ENCODE measurements around the gene C1orf116. TPM values are rescaled to one million over a fixed set of nuclear protein-coding genes. Genes with fewer than 3 reads are reported as not detected.
A peak's percentile ranks its signal among the peaks of the same experiment; 100 is the strongest.

Gene C1orf116
- total RNA-seq, 1 experiment from 2014 or later = 8.7 TPM

GRCh38 chr1:207027206-207027777, 5.3 kb downstream of the C1orf116 start:
- no peak for DNase-seq

GRCh38 chr1:207026104-207026534, 6.4 kb downstream of the C1orf116 start:
- H3K4me3 ChIP-seq (ENCODE audit: low read depth, low read length) = no peak overlapping the region
- peaks cover 85% of the 10 kb centered on the region for H3K4me1 ChIP-seq
- H3K9me3 ChIP-seq = no peaks in the 10 kb centered on the region
- DNase-seq = no peak
- H3K27me3 ChIP-seq (replicated peaks; ENCODE audit: control insufficient read depth, insufficient read depth, low read length) = no peaks in the 10 kb centered on the region
- BruUV-seq (replicated peaks) = no TSS peak
- TF ChIP-seq CTCF (IDR thresholded peaks at IDR 0.05; ENCODE audit: insufficient read depth in 1 of 2, low read depth in 1 of 2, low read length in 1 of 2, severe bottlenecking in 1 of 2, unreplicated experiment in 1 of 2) = no peak
- intact Hi-C loops (cut with micrococcal nuclease; ENCODE audit: unreplicated experiment) = no loop called here
- H3K27me3 Mint-ChIP-seq (ENCODE audit: insufficient read depth, unreplicated experiment) = no peaks in the 10 kb centered on the region
- peaks cover 10% of the 10 kb centered on the region; the same call in 1 of the 2 replicates for H3K36me3 ChIP-seq (ENCODE audit: control insufficient read depth, insufficient read depth, low read length)
- H3K9me3 Mint-ChIP-seq (ENCODE audit: unreplicated experiment) = no peaks in the 10 kb centered on the region
- ChIA-PET POLR2A (interaction anchor here (1.1 kb wide), 1 partner anchor 295 kb away, joined by 3 read pairs; no protein-coding TSS in a partner anchor), CTCF (no interaction called here)
- H3K4me1 Mint-ChIP-seq (ENCODE audit: low read depth, unreplicated experiment) = peaks cover 56% of the 10 kb centered on the region
- peaks cover 46% of the 10 kb centered on the region for H3K36me3 Mint-ChIP-seq (ENCODE audit: insufficient read depth, unreplicated experiment)
- peak overlapping the region; percentile 41 for H3K27ac Mint-ChIP-seq (ENCODE audit: unreplicated experiment)
- no peak overlapping the region for H3K4me3 Mint-ChIP-seq (ENCODE audit: unreplicated experiment)

More at GRCh38 chr1:207027206-207027777, 5.3 kb downstream of the C1orf116 start:
- intact Hi-C loops (cut with micrococcal nuclease; ENCODE audit: unreplicated experiment) = no loop called here
- Mint-ChIP-seq H3K4me1 (ENCODE audit: low read depth, unreplicated experiment) (peaks cover 57% of the 10 kb centered on the region), H3K36me3 (ENCODE audit: insufficient read depth, unreplicated experiment) (peaks cover 41% of the 10 kb centered on the region), H3K27me3 (ENCODE audit: insufficient read depth, unreplicated experiment) (no peaks in the 10 kb centered on the region), H3K27ac (ENCODE audit: unreplicated experiment) (peak overlapping the region; percentile 63), H3K9me3 (ENCODE audit: unreplicated experiment) (no peaks in the 10 kb centered on the region), H3K4me3 (ENCODE audit: unreplicated experiment) (peak overlapping the region; percentile 10)
- ChIA-PET CTCF (no interaction called here), POLR2A (no interaction called here)
- no peaks in the 10 kb centered on the region for H3K27me3 ChIP-seq (replicated peaks; ENCODE audit: control insufficient read depth, insufficient read depth, low read length)
- H3K36me3 ChIP-seq (ENCODE audit: control insufficient read depth, insufficient read depth, low read length) = peaks cover 5% of the 10 kb centered on the region; the same call in 1 of the 2 replicates
- H3K9me3 ChIP-seq = no peaks in the 10 kb centered on the region
- BruUV-seq (replicated peaks) = no TSS peak
- H3K4me3 ChIP-seq (ENCODE audit: low read depth, low read length) = no peak overlapping the region
- no peak for TF ChIP-seq CTCF (IDR thresholded peaks at IDR 0.05; ENCODE audit: insufficient read depth in 1 of 2, low read depth in 1 of 2, low read length in 1 of 2, severe bottlenecking in 1 of 2, unreplicated experiment in 1 of 2)
- H3K4me1 ChIP-seq = peaks cover 80% of the 10 kb centered on the region

- no peak overlapping the region for H3K4me3 ChIP-seq (ENCODE audit: low read depth, low read length)
- Mint-ChIP-seq H3K36me3 (ENCODE audit: insufficient read depth, unreplicated experiment) (peaks cover 46% of the 10 kb centered on the region), H3K9me3 (ENCODE audit: unreplicated experiment) (no peaks in the 10 kb centered on the region), H3K27me3 (ENCODE audit: insufficient read depth, unreplicated experiment) (no peaks in the 10 kb centered on the region), H3K4me3 (ENCODE audit: unreplicated experiment) (peak overlapping the region; percentile 30), H3K27ac (ENCODE audit: unreplicated experiment) (peak overlapping the region; percentile 90), H3K4me1 (ENCODE audit: low read depth, unreplicated experiment) (peaks cover 53% of the 10 kb centered on the region)
- ChIA-PET CTCF (interaction anchor here (1.0 kb wide), 1 partner anchor 20 kb away, joined by 3 read pairs; no protein-coding TSS in a partner anchor), POLR2A (interaction anchor here (0.6 to 1.6 kb wide), 7 partner anchors 7 to 296 kb away, joined by 3 to 5 read pairs (median 4); partner anchors contain the start of genes C1orf116 and PFKFB2)
- TF ChIP-seq CTCF (IDR thresholded peaks at IDR 0.05; ENCODE audit: insufficient read depth in 1 of 2, low read depth in 1 of 2, low read length in 1 of 2, severe bottlenecking in 1 of 2, unreplicated experiment in 1 of 2) = no peak
- H3K4me1 ChIP-seq = peaks cover 85% of the 10 kb centered on the region
- H3K36me3 ChIP-seq (ENCODE audit: control insufficient read depth, insufficient read depth, low read length) = peaks cover 12% of the 10 kb centered on the region; the same call in 1 of the 2 replicates
- no peaks in the 10 kb centered on the region for H3K27me3 ChIP-seq (replicated peaks; ENCODE audit: control insufficient read depth, insufficient read depth, low read length)
- intact Hi-C loops (cut with micrococcal nuclease; ENCODE audit: unreplicated experiment) = no loop called here
- no peaks in the 10 kb centered on the region for H3K9me3 ChIP-seq
- no peak for DNase-seq
- no TSS peak for BruUV-seq (replicated peaks)
These were observed 7.2 kb downstream of the C1orf116 start for GRCh38 chr1:207025146-207025880.
